ENCODE results near the gene LRP1-AS. TPM values are rescaled to one million over a fixed set of nuclear protein-coding genes. Genes with fewer than 3 reads are reported as not detected.
A peak's percentile ranks its signal among the peaks of the same experiment; 100 is the strongest.

The LRP1-AS gene
- total RNA-seq, 1 donor from 2014 or later = not detected

DNA sequence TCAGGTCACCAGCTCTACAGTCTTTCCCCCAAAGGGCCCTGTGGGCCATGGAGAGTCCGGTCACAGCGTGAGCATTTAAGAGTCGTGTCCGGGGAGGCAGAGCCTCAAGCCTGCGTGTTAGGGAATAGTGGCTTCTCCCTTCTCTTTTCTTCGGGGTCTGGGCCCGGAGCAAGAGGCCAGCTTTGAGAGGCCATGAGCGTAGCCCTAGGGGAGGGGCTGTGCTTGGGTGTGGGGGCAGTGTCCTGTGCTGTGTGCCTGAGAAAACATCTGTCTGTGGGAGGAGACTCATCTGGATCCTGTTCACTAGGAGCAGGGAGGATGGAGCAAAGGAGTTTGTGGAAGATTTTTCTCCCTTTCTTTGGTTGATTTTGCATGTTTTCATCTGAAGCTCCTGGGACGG, 5.3 kb downstream of the LRP1-AS start:
- H3K9me3 ChIP-seq (ENCODE audit: insufficient read depth, low read depth, low read length) = no peaks in the 10 kb centered on the region
- Mint-ChIP-seq H3K9me3 (ENCODE audit: unreplicated experiment) (no peaks in the 10 kb centered on the region), H3K27me3 (ENCODE audit: low read depth, unreplicated experiment) (no peaks in the 10 kb centered on the region), H3K36me3 (ENCODE audit: low read depth, unreplicated experiment) (peaks cover 56% of the 10 kb centered on the region), H3K27ac (ENCODE audit: unreplicated experiment) (no peak overlapping the region), H3K4me1 (ENCODE audit: low read depth, unreplicated experiment) (peaks cover 54% of the 10 kb centered on the region), H3K4me3 (ENCODE audit: unreplicated experiment) (peak overlapping the region; percentile 27)
- H3K9ac ChIP-seq (ENCODE audit: low read length) = no peak overlapping the region
- peaks cover 59% of the 10 kb centered on the region for H3K79me2 ChIP-seq (ENCODE audit: insufficient read depth, low read length)
- H2AFZ ChIP-seq (ENCODE audit: low read depth, low read length) = no peak overlapping the region
- H3K27me3 ChIP-seq (ENCODE audit: insufficient read depth, low read length) = no peaks in the 10 kb centered on the region
- no peak overlapping the region for H3K4me2 ChIP-seq (ENCODE audit: low read length)
- no peak for DNase-seq (ENCODE audit: low read depth)
- FAIRE-seq = no peak
- TF ChIP-seq, protein P1, sequence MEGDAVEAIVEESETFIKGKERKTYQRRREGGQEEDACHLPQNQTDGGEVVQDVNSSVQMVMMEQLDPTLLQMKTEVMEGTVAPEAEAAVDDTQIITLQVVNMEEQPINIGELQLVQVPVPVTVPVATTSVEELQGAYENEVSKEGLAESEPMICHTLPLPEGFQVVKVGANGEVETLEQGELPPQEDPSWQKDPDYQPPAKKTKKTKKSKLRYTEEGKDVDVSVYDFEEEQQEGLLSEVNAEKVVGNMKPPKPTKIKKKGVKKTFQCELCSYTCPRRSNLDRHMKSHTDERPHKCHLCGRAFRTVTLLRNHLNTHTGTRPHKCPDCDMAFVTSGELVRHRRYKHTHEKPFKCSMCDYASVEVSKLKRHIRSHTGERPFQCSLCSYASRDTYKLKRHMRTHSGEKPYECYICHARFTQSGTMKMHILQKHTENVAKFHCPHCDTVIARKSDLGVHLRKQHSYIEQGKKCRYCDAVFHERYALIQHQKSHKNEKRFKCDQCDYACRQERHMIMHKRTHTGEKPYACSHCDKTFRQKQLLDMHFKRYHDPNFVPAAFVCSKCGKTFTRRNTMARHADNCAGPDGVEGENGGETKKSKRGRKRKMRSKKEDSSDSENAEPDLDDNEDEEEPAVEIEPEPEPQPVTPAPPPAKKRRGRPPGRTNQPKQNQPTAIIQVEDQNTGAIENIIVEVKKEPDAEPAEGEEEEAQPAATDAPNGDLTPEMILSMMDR (IDR thresholded peaks at IDR 0.05; ENCODE audit: insufficient read depth, low read depth, low read length) = no peak
- no peak for TF ChIP-seq EZH2 (IDR thresholded peaks at IDR 0.05; ENCODE audit: insufficient read depth, low read length)
- H3K4me1 ChIP-seq (ENCODE audit: insufficient read depth, low read length) = peaks cover 18% of the 10 kb centered on the region
- peaks cover 95% of the 10 kb centered on the region for H4K20me1 ChIP-seq (ENCODE audit: insufficient read depth, low read length)
- H3K36me3 ChIP-seq (ENCODE audit: insufficient read depth, low read length) = peaks cover 53% of the 10 kb centered on the region
- H3K4me3 ChIP-seq (ENCODE audit: insufficient read depth, low read depth, low read length) = no peak overlapping the region
- no peak overlapping the region for H3K27ac ChIP-seq (ENCODE audit: low read depth, low read length)

DNA sequence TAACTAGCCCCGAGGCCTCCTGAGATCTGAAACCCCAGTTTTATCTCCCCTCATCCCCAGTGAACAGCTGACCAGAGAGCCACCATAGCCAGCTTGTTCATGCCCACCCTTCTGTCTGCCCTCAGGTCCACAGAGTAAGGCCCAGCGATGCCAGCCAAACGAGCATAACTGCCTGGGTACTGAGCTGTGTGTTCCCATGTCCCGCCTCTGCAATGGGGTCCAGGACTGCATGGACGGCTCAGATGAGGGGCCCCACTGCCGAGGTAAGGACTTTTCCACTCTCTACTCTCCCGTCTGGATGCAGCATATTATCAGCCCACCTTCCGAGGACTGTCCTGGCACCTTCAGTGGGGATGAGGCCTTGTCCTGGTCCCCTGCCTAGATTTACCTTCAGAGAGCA, 6.2 kb downstream of the LRP1-AS start:
- H3K9me3 Mint-ChIP-seq (ENCODE audit: unreplicated experiment) = no peaks in the 10 kb centered on the region
- peaks cover 56% of the 10 kb centered on the region for H3K4me1 Mint-ChIP-seq (ENCODE audit: low read depth, unreplicated experiment)
- Histone ChIP-seq H3K4me3 (ENCODE audit: insufficient read depth, low read depth, low read length) (no peak overlapping the region), H3K9me3 (ENCODE audit: insufficient read depth, low read depth, low read length) (no peaks in the 10 kb centered on the region), H3K4me2 (ENCODE audit: low read length) (no peak overlapping the region), H3K27ac (ENCODE audit: low read depth, low read length) (no peak overlapping the region), H3K4me1 (ENCODE audit: insufficient read depth, low read length) (peaks cover 15% of the 10 kb centered on the region), H3K79me2 (ENCODE audit: insufficient read depth, low read length) (peaks cover 59% of the 10 kb centered on the region), H2AFZ (ENCODE audit: low read depth, low read length) (no peak overlapping the region), H3K27me3 (ENCODE audit: insufficient read depth, low read length) (no peaks in the 10 kb centered on the region), H4K20me1 (ENCODE audit: insufficient read depth, low read length) (peaks cover 93% of the 10 kb centered on the region), H3K36me3 (ENCODE audit: insufficient read depth, low read length) (peaks cover 52% of the 10 kb centered on the region), H3K9ac (ENCODE audit: low read length) (no peak overlapping the region)
- TF ChIP-seq, protein P1 (IDR thresholded peaks at IDR 0.05; ENCODE audit: insufficient read depth, low read depth, low read length) = no peak
- no peak for TF ChIP-seq EZH2 (IDR thresholded peaks at IDR 0.05; ENCODE audit: insufficient read depth, low read length)
- H3K36me3 Mint-ChIP-seq (ENCODE audit: low read depth, unreplicated experiment) = peaks cover 55% of the 10 kb centered on the region
- DNase-seq (ENCODE audit: low read depth) (no peak), FAIRE-seq (no peak)
- H3K27ac Mint-ChIP-seq (ENCODE audit: unreplicated experiment) = peak overlapping the region; percentile 7
- H3K4me3 Mint-ChIP-seq (ENCODE audit: unreplicated experiment) = no peak overlapping the region
- no peaks in the 10 kb centered on the region for H3K27me3 Mint-ChIP-seq (ENCODE audit: low read depth, unreplicated experiment)

DNA sequence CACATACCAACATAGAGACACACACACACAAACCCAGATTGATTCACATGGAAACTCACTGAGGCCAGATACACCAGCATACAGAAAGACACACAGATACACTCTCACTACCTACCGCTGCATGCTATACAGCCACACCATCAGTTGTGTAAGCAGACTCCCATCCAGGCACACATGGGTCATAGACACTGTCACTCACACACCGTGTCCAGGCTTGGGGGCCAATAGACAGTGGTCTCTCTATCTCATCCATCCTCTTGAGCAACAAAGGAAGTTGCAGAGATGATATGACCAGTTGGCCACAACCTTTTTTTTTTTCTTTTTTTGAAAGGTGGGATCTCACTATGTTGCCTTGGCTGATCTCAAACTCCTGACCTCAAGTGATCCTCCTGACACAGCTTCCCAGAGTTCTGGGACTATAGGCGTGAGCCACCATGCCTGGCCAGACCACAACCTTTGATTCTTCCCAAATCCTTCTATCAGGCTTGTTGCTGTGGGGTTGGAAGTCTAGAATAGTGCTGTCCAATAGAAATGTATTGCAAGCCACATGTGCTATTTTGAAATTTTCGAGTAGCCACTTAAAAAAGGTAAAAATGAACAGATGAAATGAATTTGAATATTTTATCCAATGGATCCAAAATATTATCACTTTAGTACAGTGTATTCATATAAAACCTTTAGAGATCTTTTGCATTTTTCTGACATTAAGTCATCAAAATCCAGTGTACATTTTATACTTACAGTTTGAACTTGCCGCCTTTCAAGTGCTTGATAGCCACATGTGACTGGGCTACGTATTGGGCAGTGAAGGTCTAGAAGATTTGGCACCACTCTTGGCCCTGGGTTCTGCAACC, 7.4 kb downstream of the LRP1-AS start:
- DNase-seq (ENCODE audit: low read depth) (peak; percentile 36), FAIRE-seq (no peak)
- no peaks in the 10 kb centered on the region for H3K9me3 ChIP-seq (ENCODE audit: insufficient read depth, low read depth, low read length)
- no peaks in the 10 kb centered on the region for H3K27me3 ChIP-seq (ENCODE audit: insufficient read depth, low read length)
- Mint-ChIP-seq H3K4me3 (ENCODE audit: unreplicated experiment) (no peak overlapping the region), H3K9me3 (ENCODE audit: unreplicated experiment) (no peaks in the 10 kb centered on the region), H3K4me1 (ENCODE audit: low read depth, unreplicated experiment) (peaks cover 59% of the 10 kb centered on the region), H3K27ac (ENCODE audit: unreplicated experiment) (no peak overlapping the region), H3K36me3 (ENCODE audit: low read depth, unreplicated experiment) (peaks cover 47% of the 10 kb centered on the region), H3K27me3 (ENCODE audit: low read depth, unreplicated experiment) (no peaks in the 10 kb centered on the region)
- H3K9ac ChIP-seq (ENCODE audit: low read length) = no peak overlapping the region
- H3K4me1 ChIP-seq (ENCODE audit: insufficient read depth, low read length) = peaks cover 27% of the 10 kb centered on the region
- no peak overlapping the region for H2AFZ ChIP-seq (ENCODE audit: low read depth, low read length)
- H4K20me1 ChIP-seq (ENCODE audit: insufficient read depth, low read length) = peaks cover 93% of the 10 kb centered on the region
- no peak overlapping the region for H3K4me3 ChIP-seq (ENCODE audit: insufficient read depth, low read depth, low read length)
- peaks cover 59% of the 10 kb centered on the region for H3K79me2 ChIP-seq (ENCODE audit: insufficient read depth, low read length)
- TF ChIP-seq EZH2 (IDR thresholded peaks at IDR 0.05; ENCODE audit: insufficient read depth, low read length) = no peak
- TF ChIP-seq, protein P1 (IDR thresholded peaks at IDR 0.05; ENCODE audit: insufficient read depth, low read depth, low read length) = no peak
- no peak overlapping the region for H3K27ac ChIP-seq (ENCODE audit: low read depth, low read length)
- peaks cover 45% of the 10 kb centered on the region for H3K36me3 ChIP-seq (ENCODE audit: insufficient read depth, low read length)
- no peak overlapping the region for H3K4me2 ChIP-seq (ENCODE audit: low read length)
